Esophagus (tissue), 2 donors: ENCODE data around the gene HOXB13. TPM values are rescaled to one million over a fixed set of nuclear protein-coding genes. Genes with fewer than 3 reads are reported as not detected.
"Not testable (repeated sequence)": the region's sequence is repeated elsewhere in the genome, so short reads cannot be mapped to it uniquely, and the experiment has no call there.

Experiments
- H3K27ac ChIP-seq, 2 donors: one replicate each; pipeline ENCODE4 v1.5.1; 2013; ENCODE audit warnings: low read depth in 2 of 2, mild to moderate bottlenecking in 2 of 2, inconsistent platforms in 1 of 2, low read length in 1 of 2, moderate library complexity in 1 of 2
- H3K27me3 ChIP-seq, 2 donors: one replicate each; pipeline ENCODE4 v1.6.1; 2013; ENCODE audit warnings: low read length in 2 of 2, control low read depth in 1 of 2, mild to moderate bottlenecking in 1 of 2; ENCODE audit not compliant: insufficient read depth in 2 of 2, control insufficient read depth in 1 of 2
- H3K36me3 ChIP-seq, 2 donors: one replicate each; pipeline ENCODE4 v1.6.1; 2013; ENCODE audit warnings: low read length in 1 of 2; ENCODE audit not compliant: control insufficient read depth in 2 of 2, insufficient read depth in 2 of 2
- H3K4me1 ChIP-seq, 2 donors: one replicate each; pipeline ENCODE4 v1.6.1; 2013; ENCODE audit warnings: low read length in 1 of 2; ENCODE audit not compliant: control insufficient read depth in 2 of 2, insufficient read depth in 2 of 2
- H3K4me3 ChIP-seq, 2 donors: one replicate each; pipeline ENCODE4 v1.5.1; 2013; ENCODE audit warnings: low read length in 2 of 2, mild to moderate bottlenecking in 2 of 2, low read depth in 1 of 2, moderate library complexity in 1 of 2
- H3K9me3 ChIP-seq, 2 donors: one replicate each; pipeline ENCODE4 v1.6.1; 2013; ENCODE audit warnings: mild to moderate bottlenecking in 2 of 2, low read depth in 1 of 2, low read length in 1 of 2, moderate library complexity in 1 of 2; ENCODE audit not compliant: control insufficient read depth in 2 of 2, insufficient read depth in 1 of 2
- WGBS, 2 donors: extraction: QIAGEN DNeasy Blood & Tissue Kit; methylation state at CpG; one replicate each; pipeline ENCODE4 v1.1.7; 2013; 5-methylcytosine and 5-hydroxymethylcytosine counted together
- polyA plus RNA-seq, 2 donors: library from polyadenylated mRNA; stranded (reverse); fragments of 200-250 nt; gene quantifications; one replicate each; pipeline ENCODE4 v1.2.3, GENCODE V29; 2013
- donor health status: healthy with polysubstance abuse.
- donor health status: Bipolar disorder and iron deficiency.

The HOXB13 gene
- polyA plus RNA-seq, 2 donors: 0.01 to 0.04 TPM

DNA sequence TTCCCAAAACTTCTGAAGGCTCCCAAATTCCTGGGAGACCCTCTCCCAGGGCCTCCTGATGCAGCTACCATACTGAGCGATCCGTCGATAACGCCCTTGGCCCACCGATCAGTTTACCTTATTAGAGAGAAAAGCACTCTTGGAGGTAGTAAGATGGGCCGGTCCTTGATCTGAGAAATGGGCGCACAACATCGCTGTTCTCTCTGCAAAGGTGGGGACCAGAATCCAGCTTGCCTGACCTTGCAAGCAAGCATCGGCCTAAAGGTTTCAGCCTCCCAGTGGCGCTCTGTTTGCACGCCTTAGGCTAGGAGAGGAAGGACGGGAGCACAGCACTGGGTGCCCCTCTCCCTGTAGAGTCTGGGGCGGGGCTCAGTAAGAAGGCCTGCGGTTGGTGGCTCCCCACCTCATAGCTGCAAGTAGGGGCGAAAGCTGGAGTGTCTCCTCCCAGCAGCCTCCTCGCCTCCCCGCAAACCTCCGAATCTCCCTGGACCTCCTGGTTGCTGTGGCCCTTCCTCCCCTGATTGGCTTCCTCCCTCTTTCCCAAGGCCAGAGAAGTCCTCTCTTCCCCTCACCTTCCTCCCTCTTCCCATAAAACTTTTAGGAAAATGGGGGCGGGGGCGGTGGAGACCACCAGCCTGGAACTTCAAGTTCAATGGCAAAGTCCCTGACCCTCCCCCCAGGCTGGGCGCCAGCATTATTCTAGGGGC lies 6.2 kb downstream of the HOXB13 start, which contains the start of gene PRAC1:
PRAC1 (minus strand) TSS at position 318 of the 707 bp plus-strand sequence; CDS start at position 192, 126 bp downstream.
- H3K27ac ChIP-seq: no peak within 1 kb of the TSS
- 13% methylated on average over 21 of the region's 21 CpGs for WGBS, 2 donors
- peaks cover 18 to 82% of the 10 kb centered on the region in 2 donors for H3K27me3 ChIP-seq
- no peak within 1 kb of the TSS for H3K4me3 ChIP-seq
- peaks cover 0 to 10% of the 10 kb centered on the region in 2 donors for H3K4me1 ChIP-seq
- no peaks in the 10 kb centered on the region for H3K36me3 ChIP-seq
- peaks cover 0 to 18% of the 10 kb centered on the region in 2 donors for H3K9me3 ChIP-seq

DNA sequence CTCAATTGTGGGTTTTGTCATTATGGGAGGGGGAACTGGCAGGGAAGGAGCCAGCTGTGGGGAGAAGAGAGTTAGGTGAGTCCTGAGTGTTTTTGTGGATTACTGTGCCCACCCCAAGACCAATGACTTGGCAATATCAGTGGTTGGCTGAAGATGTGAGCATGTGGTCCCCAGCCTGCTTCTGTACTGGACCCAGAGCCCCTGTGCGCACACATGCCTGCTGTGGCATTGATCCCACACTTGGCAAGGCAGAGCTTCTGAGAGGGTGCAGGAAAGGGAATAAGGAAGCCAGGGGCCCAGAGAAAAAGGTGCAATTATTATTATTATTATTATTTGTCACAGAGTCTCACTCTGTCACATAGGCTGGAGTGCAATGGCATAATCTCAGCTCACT lies 7.5 kb downstream of the HOXB13 start:
- Histone ChIP-seq H3K9me3 (peaks cover 0 to 15% of the 10 kb centered on the region in 2 donors), H3K4me3 (no peak overlapping the region), H3K27me3 (peaks cover 18 to 69% of the 10 kb centered on the region in 2 donors), H3K27ac (no peak overlapping the region), H3K4me1 (peaks cover 0 to 10% of the 10 kb centered on the region in 2 donors), H3K36me3 (no peaks in the 10 kb centered on the region)
- 67 to 69% methylated on average over 1 of the region's 1 CpG for WGBS, 2 donors

DNA sequence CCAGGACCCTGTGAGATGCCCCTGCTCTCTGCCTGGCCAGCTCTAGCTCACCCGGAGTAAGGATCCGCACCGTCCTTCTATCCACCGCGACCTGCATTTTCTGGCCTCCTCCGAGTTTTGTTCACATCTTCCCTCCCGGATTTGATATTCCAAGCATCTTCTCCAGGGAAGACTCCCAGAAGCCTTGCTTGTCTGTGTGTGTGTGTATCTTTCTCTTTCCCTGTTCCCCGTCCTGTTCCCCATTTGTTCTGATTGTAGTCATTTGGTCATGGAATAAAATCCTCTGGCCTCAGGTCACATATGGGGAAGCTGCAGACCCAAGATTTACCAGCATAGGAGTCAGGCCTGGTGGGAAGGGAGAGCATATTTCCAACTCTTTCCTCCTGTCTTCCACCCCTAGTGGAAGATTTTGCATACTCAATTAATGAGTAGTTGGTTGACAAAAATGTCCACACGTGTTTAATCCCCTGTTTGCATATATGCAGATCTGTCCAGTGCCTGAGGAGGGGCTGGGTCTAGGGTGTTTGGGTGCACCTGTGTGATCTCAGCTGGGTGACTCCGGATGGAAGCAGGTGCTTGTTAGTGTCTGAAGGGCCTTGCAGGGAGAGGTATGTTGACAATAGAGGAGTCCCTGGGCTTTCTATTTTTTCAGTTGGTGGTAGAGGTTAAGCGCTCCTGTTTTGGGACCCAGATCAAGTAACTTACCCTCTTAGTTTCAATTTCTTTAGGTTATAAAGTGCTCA lies 8.1 kb downstream of the HOXB13 start:
- no peaks in the 10 kb centered on the region for H3K36me3 ChIP-seq
- H3K4me3 ChIP-seq: no peak overlapping the region
- peaks cover 0 to 15% of the 10 kb centered on the region in 2 donors for H3K9me3 ChIP-seq
- H3K4me1 ChIP-seq: peaks cover 0 to 10% of the 10 kb centered on the region in 2 donors
- WGBS, 2 donors: 26 to 34% methylated on average over 11 of the region's 11 CpGs
- H3K27me3 ChIP-seq: peaks cover 18 to 64% of the 10 kb centered on the region in 2 donors
- no peak overlapping the region for H3K27ac ChIP-seq

DNA sequence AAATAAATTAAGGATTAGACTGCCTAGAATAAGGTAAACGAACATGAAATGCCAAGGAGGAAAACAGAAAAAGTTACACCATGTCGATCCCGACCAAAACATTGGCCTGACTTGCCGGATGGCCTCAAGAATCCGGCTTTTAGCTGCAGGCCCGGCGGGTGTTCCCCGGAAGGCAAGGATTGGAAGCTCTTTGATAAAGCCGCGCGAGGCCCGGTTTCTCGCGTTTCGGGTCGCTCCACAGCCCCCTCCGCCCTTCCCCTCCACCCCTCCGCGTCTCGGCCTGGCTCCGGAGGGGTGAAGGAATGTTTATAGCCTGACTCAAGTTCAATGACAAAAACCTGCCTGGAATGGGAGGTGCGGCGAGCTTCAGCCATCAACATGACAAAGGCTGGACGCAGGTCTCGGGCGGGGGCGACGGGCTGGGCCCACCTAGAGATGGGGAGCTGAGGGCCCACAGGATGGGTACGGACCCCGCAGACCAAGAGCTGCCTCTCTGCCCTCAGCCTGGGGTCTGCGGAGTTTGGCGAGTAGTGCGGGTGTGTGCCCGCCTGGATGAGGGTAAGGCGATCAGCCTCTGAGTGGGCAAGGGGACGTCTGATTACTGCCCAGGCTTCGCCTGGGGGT lies 8.8 kb downstream of the HOXB13 start:
- peaks cover 0 to 4% of the 10 kb centered on the region in 2 donors for H3K4me1 ChIP-seq
- no peaks in the 10 kb centered on the region for H3K36me3 ChIP-seq
- H3K9me3 ChIP-seq: peaks cover 0 to 15% of the 10 kb centered on the region in 2 donors
- H3K27me3 ChIP-seq: peaks cover 18 to 57% of the 10 kb centered on the region in 2 donors
- 11 to 14% methylated on average over 37 of the region's 37 CpGs for whole genome bisulfite sequencing, 2 donors
- H3K27ac ChIP-seq: no peak overlapping the region
- no peak overlapping the region for H3K4me3 ChIP-seq

DNA sequence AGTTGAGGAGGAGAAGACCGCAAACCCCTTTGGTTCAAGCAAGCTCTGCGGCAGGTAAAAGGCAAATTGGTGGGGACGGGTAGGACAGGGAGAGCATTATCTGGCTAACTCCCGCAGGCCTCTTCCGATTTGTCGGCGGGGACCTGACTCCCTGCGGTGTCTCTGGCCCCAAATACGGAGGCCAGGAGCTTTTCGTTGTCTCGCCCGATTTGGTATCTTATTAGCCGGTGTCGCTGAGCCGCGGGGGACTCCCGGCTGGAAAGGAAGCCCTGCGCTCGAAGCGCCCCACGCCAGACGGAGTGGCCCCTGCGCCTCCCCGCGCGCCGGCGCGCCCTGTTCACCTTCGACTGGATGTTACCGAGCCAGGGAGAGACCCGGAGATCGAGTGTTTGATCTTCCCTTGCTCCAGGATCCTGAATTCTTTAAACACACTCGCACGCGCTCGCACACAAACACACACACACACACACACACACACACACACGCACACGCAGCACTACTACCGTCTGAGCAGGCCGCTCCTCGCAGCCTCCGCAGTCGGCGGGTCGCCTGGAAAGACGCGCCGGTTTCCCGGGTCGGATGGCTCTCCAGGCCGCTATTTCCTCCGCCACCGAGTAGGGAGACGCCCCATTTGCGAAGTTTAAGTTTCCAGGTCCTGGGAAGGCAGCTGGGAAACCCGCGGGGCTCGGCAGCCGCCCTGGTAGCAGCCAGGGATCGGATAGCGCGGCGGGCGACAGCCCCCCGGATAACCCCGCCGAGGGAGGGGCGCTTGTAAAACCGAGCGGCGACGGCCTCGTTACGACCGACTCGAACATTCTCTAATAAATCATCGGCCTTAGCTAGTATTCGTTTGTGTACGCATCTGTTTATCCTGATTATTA lies 9.5 kb downstream of the HOXB13 start:
- peaks cover 18 to 57% of the 10 kb centered on the region in 2 donors for H3K27me3 ChIP-seq
- peaks cover 0 to 15% of the 10 kb centered on the region in 2 donors for H3K9me3 ChIP-seq
- no peak overlapping the region for H3K4me3 ChIP-seq
- H3K27ac ChIP-seq: no peak overlapping the region
- no peaks in the 10 kb centered on the region for H3K36me3 ChIP-seq
- 8 to 10% methylated on average over 80 of the region's 80 CpGs for WGBS, 2 donors
- peaks cover 0 to 4% of the 10 kb centered on the region in 2 donors for H3K4me1 ChIP-seq

DNA sequence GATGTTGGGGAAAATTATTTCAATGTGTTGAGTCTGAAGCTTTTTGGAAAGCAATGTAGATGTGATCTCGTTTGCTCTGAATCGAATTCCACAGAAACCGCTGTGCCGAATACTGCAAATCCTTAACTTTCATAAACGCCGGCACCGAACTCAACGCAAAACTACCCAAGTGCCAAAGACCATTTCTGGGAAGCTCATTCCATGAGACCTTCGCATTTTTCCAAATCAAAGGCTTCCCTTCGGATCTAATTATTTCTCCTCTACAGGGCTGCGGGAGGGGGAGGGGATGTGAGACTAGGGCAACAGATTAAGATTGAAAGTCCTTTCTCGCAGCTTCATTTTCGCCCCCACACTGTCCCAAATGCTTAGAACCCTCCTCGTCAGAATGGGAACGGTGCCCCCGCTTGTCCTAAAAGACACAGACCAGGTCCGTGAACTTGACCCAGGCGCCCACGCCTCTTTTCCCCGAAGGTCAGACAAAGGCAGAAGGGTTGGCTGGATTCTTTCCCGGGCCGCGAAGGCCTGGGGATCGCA lies 10.3 kb downstream of the HOXB13 start:
- Histone ChIP-seq H3K4me1 (peaks cover 0 to 4% of the 10 kb centered on the region in 2 donors), H3K27me3 (peaks cover 18 to 51% of the 10 kb centered on the region in 2 donors), H3K9me3 (peaks cover 0 to 15% of the 10 kb centered on the region in 2 donors), H3K36me3 (no peaks in the 10 kb centered on the region), H3K27ac (no peak overlapping the region), H3K4me3 (no peak overlapping the region)
- WGBS, 2 donors: 20% methylated on average over 24 of the region's 24 CpGs

DNA sequence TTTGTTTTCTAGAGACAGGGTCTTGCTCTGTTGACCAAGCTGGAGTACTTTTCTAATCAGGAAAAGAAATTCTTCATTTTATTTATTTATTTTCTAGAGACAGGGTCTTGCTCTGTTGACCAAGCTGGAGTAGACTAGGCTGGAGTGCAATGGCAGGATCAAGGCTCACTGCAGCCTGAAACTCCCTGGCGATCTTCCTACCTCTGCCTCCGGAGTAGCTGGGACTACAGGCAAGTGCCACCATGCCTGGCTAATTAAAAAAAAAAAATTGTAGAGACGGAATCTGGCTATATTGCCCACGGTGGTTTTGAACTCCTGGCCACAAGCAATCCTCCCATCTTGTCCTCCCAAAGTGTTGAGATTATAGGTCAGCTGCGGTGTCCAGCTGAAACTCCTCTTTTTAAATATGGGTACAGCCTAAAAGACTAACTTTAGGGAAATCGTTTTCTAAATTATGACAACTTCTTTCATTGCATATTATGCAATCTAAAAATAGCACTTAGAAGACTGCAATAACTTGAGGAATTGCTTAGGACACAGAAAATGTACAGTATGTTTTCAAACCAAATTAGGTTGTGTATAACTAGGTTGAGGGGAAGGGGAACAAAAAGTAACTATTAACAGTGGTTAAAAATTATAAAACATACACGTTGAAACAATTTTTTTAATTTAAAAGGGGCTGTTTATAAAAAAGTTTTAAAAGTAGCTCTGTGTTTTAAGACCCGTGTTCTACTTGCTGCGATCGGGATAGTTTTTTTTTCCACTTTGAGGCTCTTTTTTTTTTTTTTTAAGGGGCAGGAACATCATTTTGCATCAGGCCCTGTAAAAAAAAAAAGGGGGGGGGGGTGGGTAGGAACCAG lies 11.0 kb downstream of the HOXB13 start:
- Histone ChIP-seq H3K9me3 (peaks cover 0 to 14% of the 10 kb centered on the region in 2 donors), H3K4me3 (no peak overlapping the region), H3K36me3 (no peaks in the 10 kb centered on the region), H3K27ac (no peak overlapping the region), H3K27me3 (peaks cover 11 to 44% of the 10 kb centered on the region in 2 donors), H3K4me1 (peaks cover 0 to 4% of the 10 kb centered on the region in 2 donors)
- WGBS, 2 donors: 14 to 15% methylated on average over 10 of the region's 10 CpGs

DNA sequence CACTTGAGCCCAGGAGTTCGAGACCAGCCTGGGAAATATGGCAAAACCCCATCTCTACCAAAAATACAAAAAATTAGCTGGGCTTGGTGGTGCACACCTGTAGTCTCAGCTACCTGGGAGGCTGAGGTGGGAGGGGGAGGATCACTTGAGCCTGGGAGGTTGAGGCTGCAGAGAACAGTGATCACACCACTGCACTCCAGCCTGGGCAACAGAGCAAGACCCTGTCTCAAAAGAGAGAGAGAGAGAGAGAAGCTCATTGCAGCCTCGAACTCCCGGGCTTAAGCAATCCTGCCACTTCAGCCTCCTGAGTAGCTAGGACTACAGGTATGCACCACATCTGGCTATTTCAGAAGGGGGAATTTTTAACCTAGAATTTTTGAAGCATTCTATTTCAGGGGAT lies 12.0 kb downstream of the HOXB13 start:
- not testable (repeated sequence) for H3K4me3 ChIP-seq, H3K27ac ChIP-seq, H3K36me3 ChIP-seq, H3K4me1 ChIP-seq
- WGBS, 2 donors: 57 to 66% methylated on average over 3 of the region's 3 CpGs
- Histone ChIP-seq H3K9me3 (peaks cover 0 to 11% of the 10 kb centered on the region in 2 donors), H3K27me3 (peaks cover 9 to 35% of the 10 kb centered on the region in 2 donors)
